NOMO-1 treated with DMSO at 0.1 percent for 48 hours (cell line): ENCODE measurements around the gene ANKRD13A.
"Not testable (repeated sequence)": the region's sequence is repeated elsewhere in the genome, so short reads cannot be mapped to it uniquely, and the experiment has no call there.

Experiments used
- DNase-seq: peaks from one replicate; lab custom pipeline; 2025; ENCODE audit not compliant: unreplicated experiment; lab: John Stamatoyannopoulos, UW

ANKRD13A gene

DNA sequence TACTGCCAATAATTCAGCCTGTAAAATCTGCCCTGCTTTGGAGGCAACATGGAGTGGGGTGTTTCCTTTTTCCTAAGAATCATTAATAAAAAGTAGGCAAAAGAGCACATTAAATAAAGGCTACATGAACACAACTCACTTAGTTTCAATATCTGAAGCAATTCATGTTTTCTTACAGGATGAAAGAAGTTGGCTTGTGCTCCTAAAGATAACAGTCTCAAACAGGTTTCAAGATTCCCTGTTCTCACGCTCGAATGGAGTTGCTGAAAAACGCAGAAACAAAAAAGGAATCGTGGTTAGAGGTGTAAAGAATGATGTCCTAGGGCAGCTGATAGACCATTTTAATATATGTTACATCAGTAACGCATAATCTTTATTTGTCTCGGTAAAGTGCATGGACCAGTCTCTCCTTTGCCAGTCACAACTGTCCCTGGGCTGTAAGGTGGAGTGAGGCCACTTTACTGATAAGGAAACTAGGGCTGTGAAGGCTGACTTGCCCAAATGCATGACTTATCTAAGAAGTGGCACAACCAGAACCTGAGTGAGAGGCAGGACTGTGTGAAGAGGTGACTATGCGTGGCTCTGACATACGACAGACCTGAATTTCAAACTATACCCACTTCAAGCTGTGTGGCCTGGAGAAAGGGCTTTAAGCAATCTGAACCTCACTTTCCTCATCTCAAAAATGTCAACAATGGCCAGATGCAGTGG lies 15.6 kb upstream of the ANKRD13A start:
- no peak for DNase-seq

DNA sequence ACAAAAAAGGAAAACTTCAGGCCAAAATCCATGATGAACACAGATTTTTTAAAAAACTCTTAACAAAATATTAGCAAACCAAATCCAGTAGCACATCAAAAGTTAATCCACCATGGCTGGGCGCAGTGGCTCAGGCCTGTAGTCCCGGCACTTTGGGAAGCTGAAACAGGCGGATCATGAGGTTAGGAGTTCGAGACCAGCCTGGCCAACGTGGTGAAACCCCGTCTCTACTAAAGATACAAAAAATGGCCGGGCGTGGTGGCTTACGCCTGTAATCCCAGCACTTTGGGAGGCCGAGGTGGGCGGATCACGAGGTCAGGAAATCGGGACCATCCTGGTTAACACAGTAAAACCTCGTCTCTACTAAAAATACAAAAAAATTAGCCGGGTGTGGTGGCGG lies 13.0 kb upstream of the ANKRD13A start:
- not testable (repeated sequence) for DNase-seq

- no peak for DNase-seq
These were observed 11.6 kb upstream of the ANKRD13A start for GRCh38 chr12:109987615-109988014.

- DNase-seq = no peak
These were observed 11.0 kb upstream of the ANKRD13A start for GRCh38 chr12:109988274-109988673.

- no peak for DNase-seq
These were observed 10.3 kb upstream of the ANKRD13A start for GRCh38 chr12:109988903-109989302.

- no peak for DNase-seq
These were observed 9.8 kb upstream of the ANKRD13A start for GRCh38 chr12:109989380-109989779.

- DNase-seq = no peak
These were observed 7.6 kb upstream of the ANKRD13A start for GRCh38 chr12:109991586-109991985.

DNA sequence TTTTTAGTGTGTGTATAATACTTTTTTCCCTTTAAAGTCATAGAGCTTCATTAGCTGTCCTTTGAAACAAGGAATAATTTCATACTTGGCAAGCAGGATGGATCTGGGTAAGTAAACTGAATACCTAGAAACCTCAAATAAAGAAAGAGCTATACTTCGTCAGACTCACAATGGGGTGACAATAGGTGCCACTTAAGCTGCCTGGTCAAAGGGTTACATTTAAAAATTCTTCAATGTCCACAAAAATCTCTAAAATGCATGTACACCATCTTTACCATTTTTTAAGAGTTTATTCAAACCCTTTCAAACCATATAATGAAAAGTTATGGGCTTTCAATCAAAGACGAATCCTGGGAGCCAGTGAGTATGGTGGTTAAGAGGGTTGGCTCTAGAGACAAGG lies 6.1 kb upstream of the ANKRD13A start:
- DNase-seq = no peak

DNA sequence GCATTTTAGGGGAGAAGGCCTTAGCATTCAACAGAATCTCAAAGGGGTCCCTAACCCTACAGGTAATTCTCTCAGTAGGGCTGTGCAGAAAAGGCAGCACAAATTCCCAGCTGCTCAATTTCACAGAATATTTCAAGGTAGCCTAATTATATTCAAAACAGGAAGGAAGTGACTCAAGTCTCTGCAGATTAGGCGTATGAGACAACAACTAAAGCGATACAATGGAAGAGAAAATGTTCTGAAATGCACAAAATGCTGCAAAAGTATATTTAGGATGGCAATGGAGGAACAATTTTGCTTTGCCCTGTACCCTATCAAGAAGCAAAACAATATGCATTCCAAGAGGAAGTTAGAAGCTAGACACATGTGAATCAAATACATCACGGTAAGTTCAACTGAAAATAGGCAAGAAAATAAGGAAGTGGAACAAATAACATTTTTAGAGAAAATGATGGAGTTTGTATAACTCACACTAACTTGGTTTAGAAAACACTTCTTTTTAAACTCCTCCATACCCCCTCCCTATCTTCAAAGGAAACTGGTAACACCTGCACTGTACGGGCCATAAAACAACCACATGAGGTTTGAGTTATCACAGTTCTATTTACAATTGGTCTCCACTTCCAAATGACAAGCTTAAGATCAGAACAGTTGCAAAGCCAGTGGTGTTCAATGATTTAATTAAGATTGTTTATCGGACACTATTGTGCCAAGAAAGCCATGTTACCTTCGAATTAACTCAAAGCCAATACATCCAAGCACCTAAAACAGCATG lies 4.6 kb upstream of the ANKRD13A start:
- peak; percentile 85 for DNase-seq

DNA sequence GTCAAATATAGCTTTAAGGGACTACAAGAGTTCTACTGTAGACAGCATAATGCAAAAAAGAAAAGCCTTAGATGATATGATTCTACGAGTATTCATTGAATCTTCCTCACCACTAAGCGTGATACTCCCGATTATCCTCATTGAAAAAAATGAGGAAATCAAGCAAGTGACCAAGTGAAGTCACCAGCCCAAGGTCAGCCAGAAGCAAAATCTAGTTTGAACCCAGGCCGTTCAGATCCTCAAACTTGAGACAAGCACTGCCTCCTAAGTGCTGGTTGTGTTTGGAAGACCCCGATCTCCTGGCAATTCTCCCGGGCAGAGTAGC lies 3.9 kb upstream of the ANKRD13A start:
- no peak for DNase-seq

- DNase-seq = peak; percentile 91
These were observed 3.3 kb upstream of the ANKRD13A start, which contains the start of gene GIT2 for GRCh38 chr12:109995686-109996482. GIT2 (minus strand) TSS chr12:109996368; CDS start chr12:109996224, 144 bp downstream.

GRCh38 chr12:109996483-109996853 lies 2.8 kb upstream of the ANKRD13A start:
- no peak for DNase-seq

DNA sequence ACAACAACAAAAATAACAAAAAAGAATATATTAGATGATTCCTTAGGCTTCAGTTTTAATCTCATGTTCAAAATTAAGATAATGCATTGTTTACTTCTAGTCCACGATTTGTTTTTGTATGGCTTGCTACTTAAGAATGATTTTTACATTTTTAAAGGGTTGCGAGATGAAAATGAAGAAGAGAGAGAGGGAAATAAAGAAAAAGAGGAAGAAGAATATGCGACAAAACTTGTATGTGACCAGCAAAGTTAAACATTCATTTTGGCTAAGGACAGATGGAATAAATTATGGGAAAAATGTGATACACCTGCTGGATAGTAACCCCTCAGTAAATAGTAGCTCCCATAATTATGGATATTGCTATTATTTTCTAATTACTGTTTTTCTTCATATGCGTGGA lies 1.8 kb upstream of the ANKRD13A start:
- peak; percentile 47 for DNase-seq

DNA sequence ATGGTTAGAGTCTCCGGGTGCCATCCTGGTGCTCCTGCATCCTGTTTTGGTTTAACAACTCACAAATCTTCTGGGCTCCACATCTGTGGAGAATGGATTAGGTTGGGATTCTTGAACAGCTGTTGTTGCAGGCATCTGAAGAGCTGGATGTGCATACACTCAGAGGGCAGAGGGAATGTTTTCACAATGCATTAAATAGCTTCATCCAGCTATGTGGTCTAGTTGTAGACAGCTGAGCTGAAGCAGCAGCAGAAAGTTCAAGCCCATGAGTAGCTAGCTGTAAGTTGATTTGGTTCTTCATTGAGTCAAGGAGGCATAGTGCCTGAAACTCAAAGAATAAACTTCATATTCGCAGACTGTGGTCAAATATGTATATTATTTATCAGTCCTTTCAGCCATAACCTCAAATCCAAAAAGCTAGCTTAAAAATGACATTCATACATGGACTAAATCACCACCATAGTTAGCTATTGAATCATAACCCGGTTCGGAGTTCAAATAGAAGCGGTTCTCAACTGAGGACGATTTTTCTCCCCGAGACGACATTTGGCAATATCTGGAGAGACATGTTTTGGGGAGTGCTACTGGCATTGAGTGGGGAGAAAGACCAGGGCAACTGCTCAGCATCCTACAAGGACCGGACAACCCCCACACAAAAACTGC lies 858 bp upstream of the ANKRD13A start:
- no peak for DNase-seq

- no peak for DNase-seq
These were observed 380 bp downstream of the ANKRD13A start for GRCh38 chr12:109999649-109999971.

DNA sequence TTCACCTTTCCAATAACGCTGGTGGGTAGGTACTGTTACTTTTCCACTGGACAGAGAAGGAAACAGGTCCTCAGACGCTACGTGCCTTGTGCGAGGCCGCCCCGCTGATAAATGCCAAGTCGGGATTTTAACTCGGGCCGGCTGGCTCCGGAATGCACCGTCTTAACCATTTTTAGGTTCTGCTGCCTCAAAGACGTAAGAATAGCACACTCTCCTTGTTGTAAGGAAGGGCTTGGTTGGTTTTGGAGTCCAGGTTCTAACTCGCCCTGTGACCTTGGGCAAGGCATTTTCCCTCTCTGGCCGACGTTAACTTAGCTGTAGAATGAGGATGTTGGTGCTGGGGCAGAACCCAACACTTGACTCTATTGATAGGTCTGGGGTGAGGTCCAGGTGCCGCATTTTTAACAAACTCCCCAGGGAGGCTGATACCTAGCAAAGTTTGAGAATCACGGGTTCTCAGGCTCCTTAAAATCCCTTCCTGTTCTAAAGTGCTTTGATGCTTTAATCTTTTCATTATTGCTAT lies 814 bp downstream of the ANKRD13A start:
- peak; percentile 30 for DNase-seq

DNA sequence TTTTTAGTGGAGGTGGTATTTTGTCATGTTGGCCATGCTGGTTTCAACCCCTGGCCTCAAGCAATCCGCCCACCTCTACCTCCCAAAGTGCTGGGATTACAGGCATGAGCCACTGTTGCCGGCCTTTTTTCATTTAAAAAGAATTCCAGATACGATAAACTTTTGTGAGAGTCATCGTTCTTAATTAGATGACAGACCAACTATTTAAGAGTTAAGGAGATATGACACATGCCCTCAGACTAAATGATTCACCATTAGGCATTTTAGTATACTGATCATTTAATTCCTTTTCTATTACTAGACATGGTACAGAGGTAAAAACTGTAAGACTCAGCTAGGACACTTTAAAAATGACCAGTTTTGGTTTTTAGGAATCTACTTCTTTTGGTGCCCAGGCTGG lies 2.4 kb downstream of the ANKRD13A start:
- no peak for DNase-seq

- no peak for DNase-seq
These were observed 3.7 kb downstream of the ANKRD13A start for GRCh38 chr12:110002676-110003515.

GRCh38 chr12:110004598-110004997 lies 5.4 kb downstream of the ANKRD13A start:
- no peak for DNase-seq

- no peak for DNase-seq
These were observed 6.2 kb downstream of the ANKRD13A start for GRCh38 chr12:110005319-110005973.
